ENCODE data around the gene ZC3HAV1L.

- no peak for TF ChIP-seq POLR2A (IDR thresholded peaks at IDR 0.05)
- no peak for TF ChIP-seq CTCF (IDR thresholded peaks at IDR 0.05)
Observed at GRCh38 chr7:138979988-138980562, 55.8 kb downstream of the ZC3HAV1L start.

Data from adrenal gland (tissue), 5 donors.